DND-41 (cell line): ENCODE results near the gene ATP5F1D.

Experiments
- ATAC-seq: fragments of 200-7000 bp; cut with Tn5 transposase; 3 replicates; pipeline ENCODE4 v1.9.1; 2021; ENCODE audit warnings: low read depth; ENCODE audit not compliant: insufficient read depth
- DNase-seq: peaks from one replicate; pipeline ENCODE4 v3.0.0-alpha.2; 2020
- H2AFZ ChIP-seq: 2 replicates; pipeline ENCODE4 v1.6.0; 2012; ENCODE audit warnings: low read depth, low read length
- H3K27ac ChIP-seq: 2 replicates; pipeline ENCODE4 v1.5.1; 2012; ENCODE audit warnings: low read length, inconsistent platforms
- H3K27me3 ChIP-seq: fragments of 200-600 bp; sonication (generic); 2 replicates; pipeline ENCODE4 v1.6.0; 2012; ENCODE audit warnings: low read length, mild to moderate bottlenecking, inconsistent platforms; ENCODE audit not compliant: insufficient read depth, poor library complexity
- H3K36me3 ChIP-seq: 2 replicates; pipeline ENCODE4 v1.5.1; 2012; ENCODE audit warnings: low read length, inconsistent platforms; ENCODE audit not compliant: insufficient read depth
- H3K4me1 ChIP-seq: 2 replicates; pipeline ENCODE4 v1.5.1; 2012; ENCODE audit warnings: mild to moderate bottlenecking, low read length; ENCODE audit not compliant: insufficient read depth
- H3K4me2 ChIP-seq: 2 replicates; pipeline ENCODE4 v1.6.0; 2012; ENCODE audit warnings: mild to moderate bottlenecking, moderate library complexity, low read length, inconsistent platforms; ENCODE audit not compliant: insufficient read depth
- H3K4me3 ChIP-seq, 2 experiments: fragments of 200-600 bp in 1 of 2; shearing (Covaris generic) in 1 of 2; 2 replicates each; pipeline ENCODE4 v1.5.1; 2012 to 2016; ENCODE audit warnings: inconsistent platforms in 2 of 2, low read length in 2 of 2, mild to moderate bottlenecking in 2 of 2, low read depth in 1 of 2, moderate library complexity in 1 of 2
- H3K79me2 ChIP-seq: 2 replicates; pipeline ENCODE4 v1.6.0; 2012; ENCODE audit warnings: low read length, inconsistent platforms; ENCODE audit not compliant: insufficient read depth
- H3K9ac ChIP-seq: 2 replicates; pipeline ENCODE4 v1.6.0; 2012; ENCODE audit warnings: low read depth, mild to moderate bottlenecking, inconsistent platforms, low read length, moderate library complexity
- H3K9me3 ChIP-seq: 2 replicates; pipeline ENCODE4 v1.5.1; 2012; ENCODE audit warnings: low read length, moderate library complexity, mild to moderate bottlenecking, inconsistent platforms; ENCODE audit not compliant: insufficient read depth, severe bottlenecking
- H4K20me1 ChIP-seq: 2 replicates; pipeline ENCODE4 v1.6.0; 2012; ENCODE audit warnings: low read length; ENCODE audit not compliant: insufficient read depth
- CTCF ChIP-seq: IDR thresholded peaks from 2 replicates; pipeline ENCODE4 v1.5.1; 2012; ENCODE audit warnings: borderline replicate concordance, low read length, moderate library complexity, mild to moderate bottlenecking; ENCODE audit not compliant: poor library complexity, severe bottlenecking; ENCODE audit errors: extremely low read depth
- EZH2 ChIP-seq: IDR thresholded peaks from 3 replicates; pipeline ENCODE4 v1.6.1; 2012; ENCODE audit warnings: borderline replicate concordance, low read depth, mild to moderate bottlenecking, moderate library complexity, low read length, inconsistent platforms; ENCODE audit not compliant: severe bottlenecking

Gene ATP5F1D

GRCh38 chr19:1274081-1274851, 32.7 kb downstream of the ATP5F1D start:
- Histone ChIP-seq H3K36me3 (peaks cover 83% of the 10 kb centered on the region), H3K9me3 (no peaks in the 10 kb centered on the region), H3K4me2 (peak overlapping the region; percentile 83), H2AFZ (no peak overlapping the region), H3K4me1 (peaks cover 71% of the 10 kb centered on the region), H3K4me3 (peak overlapping the region in 1 of 2 experiments; percentile 73; a peak in 3 of 4 replicates), H3K27ac (no peak overlapping the region), H3K9ac (peak overlapping the region; percentile 99), H3K79me2 (peaks cover 76% of the 10 kb centered on the region), H3K27me3 (no peaks in the 10 kb centered on the region), H4K20me1 (peaks cover 75% of the 10 kb centered on the region)
- no peak for TF ChIP-seq CTCF
- ATAC-seq (no peak), DNase-seq (no peak)

GRCh38 chr19:1274852-1275259, 33.3 kb downstream of the ATP5F1D start:
- TF ChIP-seq EZH2 (no peak), CTCF (no peak)
- H4K20me1 ChIP-seq = peaks cover 77% of the 10 kb centered on the region
- H3K36me3 ChIP-seq = peaks cover 85% of the 10 kb centered on the region
- H3K4me1 ChIP-seq = peaks cover 70% of the 10 kb centered on the region
- ATAC-seq (peak; percentile 3), DNase-seq (no peak)
- H3K27ac ChIP-seq = peak overlapping the region; percentile 100; the same call in 1 of the 2 replicates
- peaks cover 70% of the 10 kb centered on the region for H3K79me2 ChIP-seq
- no peaks in the 10 kb centered on the region for H3K9me3 ChIP-seq
- H3K4me3 ChIP-seq = peak overlapping the region; percentile 27 to 73; a peak in 3 of 4 replicates
- peak overlapping the region; percentile 34; the same call in 1 of the 2 replicates for H2AFZ ChIP-seq
- H3K9ac ChIP-seq = peak overlapping the region; percentile 99
- H3K27me3 ChIP-seq = no peaks in the 10 kb centered on the region
- peak overlapping the region; percentile 83 for H3K4me2 ChIP-seq

- Histone ChIP-seq H3K36me3 (peaks cover 83% of the 10 kb centered on the region), H3K9ac (peak within 1 kb of the TSS; percentile 99), H3K9me3 (no peaks in the 10 kb centered on the region), H3K27me3 (no peaks in the 10 kb centered on the region), H4K20me1 (peaks cover 77% of the 10 kb centered on the region), H3K79me2 (peaks cover 64% of the 10 kb centered on the region), H3K4me2 (peak within 1 kb of the TSS; percentile 83), H3K27ac (peak within 1 kb of the TSS; percentile 100), H2AFZ (peak within 1 kb of the TSS; percentile 82), H3K4me3 (peak within 1 kb of the TSS; percentile 51 to 73), H3K4me1 (peaks cover 64% of the 10 kb centered on the region)
- DNase-seq (peak; percentile 97), ATAC-seq (peak; percentile 79)
- TF ChIP-seq EZH2 = no peak
- TF ChIP-seq CTCF = peak; percentile 23
Observed at GRCh38 chr19:1275260-1275975, 33.9 kb downstream of the ATP5F1D start, which contains the start of gene FAM174C. Gene FAM174C (plus strand): TSS chr19:1275530. CDS start chr19:1275550, 20 bp downstream.
